ENCODE measurements around the gene STIM1. TPM values are rescaled to one million over a fixed set of nuclear protein-coding genes. Genes with fewer than 3 reads are reported as not detected.

Gene STIM1
- total RNA-seq, 1 donor from 2014 or later: 60.8 TPM

DNA sequence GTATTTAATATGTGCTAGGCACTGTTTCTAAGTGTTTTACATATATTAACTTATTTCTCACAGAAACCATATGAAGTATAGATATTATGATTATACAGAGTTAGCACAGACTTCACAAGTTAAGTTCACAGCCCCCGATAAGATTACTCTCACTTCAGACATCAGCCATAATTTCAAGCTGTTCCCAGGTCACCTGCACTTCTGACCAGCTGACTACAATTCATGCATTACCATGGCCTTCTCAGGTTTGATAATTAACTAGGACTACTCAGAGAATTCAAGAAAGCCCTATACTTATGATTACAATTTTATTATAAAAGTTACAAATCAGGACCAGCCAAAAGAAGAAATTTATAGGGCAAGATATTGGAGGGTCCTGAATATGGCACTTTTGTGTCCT lies 170.9 kb downstream of the STIM1 start:
- FAIRE-seq (no peak), DNase-seq (ENCODE audit: low read depth) (no peak)
- Histone ChIP-seq H3K27me3 (ENCODE audit: control insufficient read depth, insufficient read depth, low read length) (no peaks in the 10 kb centered on the region), H3K4me3 (ENCODE audit: low read depth, low read length) (no peak overlapping the region), H3K36me3 (ENCODE audit: control insufficient read depth, insufficient read depth, low read length) (no peaks in the 10 kb centered on the region)
- TF ChIP-seq, protein P1, sequence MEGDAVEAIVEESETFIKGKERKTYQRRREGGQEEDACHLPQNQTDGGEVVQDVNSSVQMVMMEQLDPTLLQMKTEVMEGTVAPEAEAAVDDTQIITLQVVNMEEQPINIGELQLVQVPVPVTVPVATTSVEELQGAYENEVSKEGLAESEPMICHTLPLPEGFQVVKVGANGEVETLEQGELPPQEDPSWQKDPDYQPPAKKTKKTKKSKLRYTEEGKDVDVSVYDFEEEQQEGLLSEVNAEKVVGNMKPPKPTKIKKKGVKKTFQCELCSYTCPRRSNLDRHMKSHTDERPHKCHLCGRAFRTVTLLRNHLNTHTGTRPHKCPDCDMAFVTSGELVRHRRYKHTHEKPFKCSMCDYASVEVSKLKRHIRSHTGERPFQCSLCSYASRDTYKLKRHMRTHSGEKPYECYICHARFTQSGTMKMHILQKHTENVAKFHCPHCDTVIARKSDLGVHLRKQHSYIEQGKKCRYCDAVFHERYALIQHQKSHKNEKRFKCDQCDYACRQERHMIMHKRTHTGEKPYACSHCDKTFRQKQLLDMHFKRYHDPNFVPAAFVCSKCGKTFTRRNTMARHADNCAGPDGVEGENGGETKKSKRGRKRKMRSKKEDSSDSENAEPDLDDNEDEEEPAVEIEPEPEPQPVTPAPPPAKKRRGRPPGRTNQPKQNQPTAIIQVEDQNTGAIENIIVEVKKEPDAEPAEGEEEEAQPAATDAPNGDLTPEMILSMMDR (IDR thresholded peaks at IDR 0.05; ENCODE audit: insufficient read depth, low read length, severe bottlenecking): no peak

DNA sequence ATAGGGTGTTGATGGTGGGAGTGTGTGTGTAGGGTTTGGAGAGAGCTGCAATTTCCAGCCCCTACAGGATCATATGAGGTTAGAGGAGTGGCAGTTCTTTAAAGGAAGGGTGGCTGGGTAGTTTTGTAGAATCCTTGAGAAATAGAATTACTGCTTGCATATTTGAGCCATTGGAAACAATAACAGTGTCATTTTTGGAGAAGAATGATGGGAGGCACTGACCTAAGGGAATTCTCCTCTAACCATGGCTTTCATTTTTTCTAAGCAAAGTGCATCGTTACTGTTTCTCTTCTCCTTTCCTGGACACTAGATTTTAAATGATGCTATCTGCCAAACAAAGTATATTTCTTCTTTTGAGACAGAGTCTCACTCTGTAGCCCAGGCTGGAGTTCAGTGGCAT lies 172.3 kb downstream of the STIM1 start:
- H3K27me3 ChIP-seq (ENCODE audit: control insufficient read depth, insufficient read depth, low read length): no peaks in the 10 kb centered on the region
- DNase-seq (ENCODE audit: low read depth) (no peak), FAIRE-seq (no peak)
- no peaks in the 10 kb centered on the region for H3K36me3 ChIP-seq (ENCODE audit: control insufficient read depth, insufficient read depth, low read length)
- H3K4me3 ChIP-seq (ENCODE audit: low read depth, low read length): no peak overlapping the region
- TF ChIP-seq, protein P1 (IDR thresholded peaks at IDR 0.05; ENCODE audit: insufficient read depth, low read length, severe bottlenecking): no peak

DNA sequence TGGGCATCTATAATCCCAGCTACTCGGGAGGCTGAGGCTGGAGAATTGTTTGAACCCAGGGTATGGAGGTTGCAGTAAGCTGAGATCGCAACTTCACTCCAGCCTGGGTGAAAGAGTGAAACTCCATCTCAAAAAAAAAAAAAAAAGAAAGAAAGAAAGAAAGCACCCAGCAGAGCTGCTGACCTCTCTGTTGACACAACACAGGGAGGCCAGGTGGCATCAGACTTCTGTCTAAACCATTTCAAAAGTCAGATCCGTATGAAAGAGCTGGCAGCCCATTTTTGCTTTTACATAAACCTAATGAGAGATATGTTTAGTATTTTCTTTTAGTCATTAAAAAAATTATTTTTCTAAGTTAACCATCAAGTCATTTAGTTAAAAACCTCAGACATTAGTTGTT lies 174.7 kb downstream of the STIM1 start:
- H3K36me3 ChIP-seq (ENCODE audit: control insufficient read depth, insufficient read depth, low read length): no peaks in the 10 kb centered on the region
- no peak overlapping the region for H3K4me3 ChIP-seq (ENCODE audit: low read depth, low read length)
- DNase-seq (ENCODE audit: low read depth): no peak
- no peak for FAIRE-seq
- no peaks in the 10 kb centered on the region for H3K27me3 ChIP-seq (ENCODE audit: control insufficient read depth, insufficient read depth, low read length)
- TF ChIP-seq, protein P1 (IDR thresholded peaks at IDR 0.05; ENCODE audit: insufficient read depth, low read length, severe bottlenecking): no peak

DNA sequence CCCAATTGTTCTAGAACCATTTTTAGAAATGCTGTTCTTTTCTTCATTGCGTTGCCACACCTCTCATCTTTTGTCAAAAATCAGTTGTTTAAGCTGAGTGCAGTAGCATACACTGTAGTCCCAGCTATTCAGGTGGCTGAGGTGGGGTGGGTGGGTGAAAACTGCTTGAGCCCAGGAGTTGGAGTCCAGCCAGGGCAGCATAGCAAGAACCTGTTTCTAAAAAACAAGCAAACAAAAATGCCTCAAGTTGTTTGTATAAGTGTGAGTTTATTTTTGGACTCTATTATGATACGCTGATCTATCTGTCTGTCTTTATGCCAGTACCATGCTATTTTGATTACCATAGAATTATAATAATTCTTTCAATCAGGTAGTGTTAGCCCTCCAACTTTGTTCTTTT lies 176.6 kb downstream of the STIM1 start:
- TF ChIP-seq, protein P1 (IDR thresholded peaks at IDR 0.05; ENCODE audit: insufficient read depth, low read length, severe bottlenecking): no peak
- H3K27me3 ChIP-seq (ENCODE audit: control insufficient read depth, insufficient read depth, low read length): no peaks in the 10 kb centered on the region
- no peak for DNase-seq (ENCODE audit: low read depth)
- H3K36me3 ChIP-seq (ENCODE audit: control insufficient read depth, insufficient read depth, low read length): no peaks in the 10 kb centered on the region
- no peak overlapping the region for H3K4me3 ChIP-seq (ENCODE audit: low read depth, low read length)
- FAIRE-seq: no peak

DNA sequence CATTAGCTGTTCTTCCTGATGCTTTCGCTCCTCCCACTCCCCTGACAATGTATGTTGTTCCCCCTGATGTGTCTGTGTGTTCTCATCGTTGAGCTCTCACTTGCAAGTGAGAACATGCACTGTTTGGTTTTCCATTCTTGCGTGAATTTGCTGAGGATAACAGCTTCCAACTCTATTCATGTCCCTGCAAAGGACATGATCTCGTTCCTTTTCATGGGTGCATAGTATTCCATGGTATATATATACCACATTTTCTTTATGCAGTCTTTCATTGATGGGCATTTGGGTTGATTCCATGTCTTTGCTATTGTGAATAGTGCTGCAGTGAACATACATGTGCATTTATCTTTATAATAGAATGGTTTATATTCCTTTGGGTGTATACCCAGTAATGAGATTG lies 180.5 kb downstream of the STIM1 start:
- no peaks in the 10 kb centered on the region for H3K27me3 ChIP-seq (ENCODE audit: control insufficient read depth, insufficient read depth, low read length)
- no peak for DNase-seq (ENCODE audit: low read depth)
- H3K36me3 ChIP-seq (ENCODE audit: control insufficient read depth, insufficient read depth, low read length): no peaks in the 10 kb centered on the region
- no peak for FAIRE-seq
- TF ChIP-seq, protein P1 (IDR thresholded peaks at IDR 0.05; ENCODE audit: insufficient read depth, low read length, severe bottlenecking): no peak
- H3K4me3 ChIP-seq (ENCODE audit: low read depth, low read length): no peak overlapping the region

DNA sequence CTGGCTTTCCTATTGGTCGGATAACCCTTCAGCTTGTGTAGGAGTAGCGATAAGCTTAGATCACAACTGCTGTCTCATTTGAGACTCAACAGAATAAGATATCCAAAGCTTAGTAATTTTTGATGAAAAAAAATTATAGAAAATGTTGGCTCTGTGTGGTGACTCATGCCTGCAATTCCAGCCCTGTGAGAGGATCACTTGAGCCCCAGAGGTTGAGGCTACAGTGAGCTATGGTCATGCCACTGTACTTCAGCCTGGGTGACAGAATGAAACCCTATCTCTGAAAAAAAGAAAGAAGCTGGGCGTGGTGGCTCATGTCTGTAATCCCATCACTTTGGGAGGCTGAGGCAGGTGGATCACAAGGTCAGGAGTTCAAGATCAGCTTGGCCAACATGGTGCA lies 183.5 kb downstream of the STIM1 start:
- no peak overlapping the region for H3K4me3 ChIP-seq (ENCODE audit: low read depth, low read length)
- FAIRE-seq (no peak), DNase-seq (ENCODE audit: low read depth) (peak; percentile 24)
- TF ChIP-seq, protein P1 (IDR thresholded peaks at IDR 0.05; ENCODE audit: insufficient read depth, low read length, severe bottlenecking): no peak
- H3K27me3 ChIP-seq (ENCODE audit: control insufficient read depth, insufficient read depth, low read length): no peaks in the 10 kb centered on the region
- H3K36me3 ChIP-seq (ENCODE audit: control insufficient read depth, insufficient read depth, low read length): no peaks in the 10 kb centered on the region

Data from bronchial epithelial cell (primary cell).